HPDE6-E6E7 (cell line): ENCODE measurements around the gene PPAN.

Experiments
- DNase-seq: peaks from one replicate; pipeline ENCODE4 v3.0.0; 2011; ENCODE audit warnings: missing footprints; ENCODE audit errors: extremely low spot score

PPAN gene

DNA sequence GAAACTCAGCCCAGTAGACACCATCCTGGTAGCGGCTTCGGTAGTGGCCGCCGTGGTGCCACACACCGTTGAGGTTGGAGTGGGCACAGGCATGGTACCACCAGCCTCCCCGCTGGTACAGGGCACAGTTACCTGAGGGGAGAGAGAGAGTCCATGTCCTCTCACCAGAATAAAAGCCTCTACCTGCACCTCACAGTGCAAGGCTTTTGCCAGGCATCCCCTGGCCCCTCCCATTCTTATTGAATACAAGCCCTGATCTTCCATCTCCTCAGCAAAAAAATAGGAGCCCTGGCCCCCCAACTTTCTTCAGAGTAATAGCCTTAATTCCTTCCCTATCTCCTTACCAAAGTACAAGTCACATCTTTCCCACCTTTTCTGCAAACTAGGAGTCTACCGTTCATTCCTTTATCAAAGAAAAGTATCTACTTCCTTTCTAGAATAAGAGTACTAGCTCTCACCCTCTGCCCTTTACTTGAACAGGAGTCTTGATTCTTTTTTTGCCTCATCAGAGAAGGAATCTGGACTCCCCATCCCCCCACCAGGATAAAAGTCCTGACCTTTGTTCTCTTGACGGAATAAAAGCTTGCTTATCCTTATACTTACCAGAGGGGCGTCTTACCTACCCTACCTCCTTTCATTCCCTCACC lies 13.4 kb upstream of the PPAN start:
- no peak for DNase-seq

DNA sequence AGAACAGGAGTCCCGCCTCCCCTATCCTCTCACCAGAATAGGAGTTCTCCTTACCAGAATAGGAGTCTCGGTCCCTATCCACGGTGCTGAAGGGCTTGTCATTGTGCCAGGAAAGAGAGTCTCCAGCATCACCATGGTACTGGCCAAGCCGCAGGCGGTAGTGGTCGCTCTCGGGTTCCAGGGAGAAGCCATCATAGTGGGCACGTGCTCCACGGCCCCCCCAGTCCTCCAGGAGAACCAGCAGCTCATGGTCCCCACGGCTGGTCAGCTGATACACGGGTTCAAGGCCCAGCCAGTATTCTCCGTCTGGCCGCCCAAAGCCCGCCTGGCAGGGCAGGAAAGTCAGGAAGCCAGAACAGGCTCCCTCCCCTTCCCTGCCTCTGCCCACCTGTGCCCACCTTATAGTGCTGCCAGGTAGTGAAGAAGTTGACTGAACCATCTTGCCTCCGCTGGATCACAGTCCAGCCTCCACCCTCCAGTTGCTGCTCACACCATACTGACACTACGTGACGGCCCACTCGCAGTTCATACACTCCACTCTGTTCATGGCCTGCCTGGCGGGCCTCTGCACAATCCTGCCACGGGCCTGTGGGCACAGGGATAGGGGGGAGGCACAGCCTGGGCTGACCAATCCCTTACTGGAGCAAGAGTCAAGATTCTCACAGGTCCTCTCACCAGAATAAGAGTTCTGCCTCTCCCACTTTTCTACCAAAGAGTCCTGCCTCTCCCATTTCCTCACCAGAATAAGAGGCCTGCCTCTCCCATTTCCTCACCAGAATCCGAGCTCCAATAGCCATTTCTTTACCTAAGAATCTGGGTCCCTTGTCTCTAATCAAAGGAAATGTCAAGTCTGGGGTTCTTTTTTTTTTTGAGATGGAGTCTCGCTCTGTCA lies 12.6 kb upstream of the PPAN start:
- no peak for DNase-seq

DNA sequence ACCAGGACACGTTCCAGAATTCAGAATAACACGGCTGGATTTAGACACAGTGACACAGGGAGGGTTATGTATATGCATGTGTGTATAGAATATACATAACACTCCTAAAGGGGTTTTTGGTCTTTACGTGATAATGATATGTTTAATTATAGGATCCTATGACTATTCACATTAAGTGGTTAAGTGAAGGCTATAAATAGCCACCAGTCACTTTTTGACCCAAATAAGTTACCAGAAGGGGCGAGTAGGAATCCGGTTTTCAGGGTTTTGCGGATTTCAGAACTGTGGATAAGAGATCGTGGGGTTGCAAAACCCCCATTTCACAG lies 10.6 kb upstream of the PPAN start:
- DNase-seq: no peak

DNA sequence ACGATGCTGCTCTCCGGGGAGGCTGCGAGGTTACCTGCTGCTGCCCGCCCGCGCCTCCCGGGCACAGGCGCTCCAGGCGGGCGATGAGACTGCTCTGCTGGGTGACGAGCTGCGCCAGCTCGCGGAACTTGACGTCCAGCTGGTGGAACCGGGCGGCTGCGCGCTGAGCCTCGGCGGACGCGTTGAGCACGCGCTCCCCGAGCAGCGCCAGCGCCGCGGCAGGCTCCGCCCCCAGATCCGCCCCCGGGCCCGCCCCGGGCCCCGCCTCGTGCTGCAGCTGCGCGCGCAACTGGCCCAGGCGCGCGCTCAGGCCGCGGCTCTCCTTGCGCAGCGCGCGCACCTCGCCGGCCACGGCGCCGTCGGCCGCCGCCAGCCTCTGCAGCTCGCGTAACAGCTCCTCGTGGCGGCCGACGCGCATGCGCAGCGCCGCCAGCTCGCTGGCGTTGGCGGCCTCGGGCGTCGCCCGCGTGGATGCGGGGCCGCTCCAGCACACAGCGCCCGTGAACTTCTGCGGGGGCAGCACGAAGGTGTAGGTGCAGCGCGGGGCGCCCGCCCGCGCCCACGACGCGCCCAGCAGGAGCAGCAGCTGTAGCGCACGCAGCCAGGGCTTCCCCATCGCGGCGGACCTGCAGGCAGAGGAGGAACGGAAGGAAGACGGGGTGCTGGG lies 10.1 kb upstream of the PPAN start:
- peak; percentile 92 for DNase-seq

DNA sequence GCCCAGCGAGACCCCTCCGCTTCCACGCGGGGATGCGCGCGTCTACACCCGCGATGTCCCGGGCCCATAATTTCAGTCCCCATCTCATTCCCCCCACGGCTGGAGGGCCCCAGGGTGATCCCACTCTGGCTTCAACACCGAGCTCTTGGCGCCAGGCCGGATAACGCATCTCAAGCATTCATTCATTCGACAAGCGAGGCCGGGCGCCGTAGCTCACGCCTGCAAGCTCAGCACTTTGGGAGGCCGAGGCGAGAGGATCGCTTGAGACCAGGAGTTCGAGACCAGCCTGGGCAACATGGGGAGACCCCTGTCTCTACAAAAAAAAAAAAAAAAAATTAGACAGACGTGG lies 9.6 kb upstream of the PPAN start:
- DNase-seq: no peak

DNA sequence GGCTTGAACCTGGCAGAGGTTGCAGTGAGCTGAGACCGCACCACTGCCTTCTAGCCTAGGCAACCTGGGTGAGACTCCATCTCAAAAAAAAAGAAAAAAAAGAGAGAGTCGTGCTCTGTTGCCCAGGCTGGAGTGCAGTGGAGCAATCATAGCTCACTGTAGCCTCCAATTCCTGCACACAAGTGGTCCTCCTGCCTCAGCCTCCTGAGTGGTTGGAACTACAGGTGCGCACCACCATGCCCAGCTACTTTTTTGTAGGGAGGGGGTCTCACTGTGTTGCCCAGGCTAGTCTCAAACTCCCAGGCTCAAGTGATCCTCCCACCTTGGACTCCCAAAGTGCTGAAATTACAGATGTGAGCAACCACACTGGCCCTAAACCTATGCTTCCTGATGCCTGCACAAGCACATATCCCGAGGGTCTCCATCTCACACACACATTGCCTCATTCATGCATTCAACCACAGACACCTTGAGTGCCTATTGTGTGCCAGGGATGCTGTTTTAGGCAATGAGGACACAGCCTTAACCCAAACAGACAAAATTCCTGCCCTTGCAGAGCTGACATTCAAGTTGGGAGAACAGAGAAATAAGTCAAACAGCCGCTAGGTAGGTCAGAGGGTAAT lies 5.9 kb upstream of the PPAN start:
- DNase-seq: no peak

DNA sequence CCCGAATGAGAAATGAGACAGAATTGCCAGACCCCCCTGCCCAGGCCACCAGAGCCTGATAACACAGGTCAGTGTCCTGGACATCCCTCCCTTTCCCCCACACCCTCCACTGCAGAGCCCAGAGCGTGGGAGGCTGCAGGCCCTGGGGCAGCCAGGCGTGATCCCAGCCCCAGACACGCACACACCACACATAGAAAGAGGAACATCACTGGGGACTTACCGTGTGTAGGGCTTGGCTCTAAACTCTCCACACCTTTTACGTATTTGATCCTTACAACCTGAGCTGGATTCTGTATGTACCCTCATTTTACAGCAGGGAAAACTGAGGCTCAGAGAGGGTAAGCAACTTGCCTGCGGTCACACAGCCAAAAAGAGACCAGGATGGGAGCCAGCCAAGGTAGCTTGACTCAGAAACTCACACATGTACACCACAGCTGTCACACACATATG lies 3.4 kb upstream of the PPAN start:
- DNase-seq: no peak

DNA sequence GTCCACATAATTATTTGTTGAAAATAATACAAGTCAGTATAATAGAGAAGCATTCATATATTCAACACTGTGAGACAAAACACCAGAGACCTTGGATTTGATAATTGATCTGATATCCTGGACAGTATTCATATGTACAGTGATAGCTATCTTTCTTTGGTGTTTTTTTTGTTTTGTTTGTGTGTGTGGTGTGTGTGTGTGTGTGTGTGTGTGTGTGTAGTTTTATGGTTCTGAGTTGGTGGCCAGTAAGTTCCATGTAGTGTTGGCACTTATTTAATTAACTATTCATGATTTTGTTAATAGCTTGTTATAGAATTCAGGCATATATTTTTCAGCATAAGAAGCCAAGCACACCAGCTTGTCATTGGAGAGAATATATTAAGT lies 2.0 kb upstream of the PPAN start:
- no peak for DNase-seq

DNA sequence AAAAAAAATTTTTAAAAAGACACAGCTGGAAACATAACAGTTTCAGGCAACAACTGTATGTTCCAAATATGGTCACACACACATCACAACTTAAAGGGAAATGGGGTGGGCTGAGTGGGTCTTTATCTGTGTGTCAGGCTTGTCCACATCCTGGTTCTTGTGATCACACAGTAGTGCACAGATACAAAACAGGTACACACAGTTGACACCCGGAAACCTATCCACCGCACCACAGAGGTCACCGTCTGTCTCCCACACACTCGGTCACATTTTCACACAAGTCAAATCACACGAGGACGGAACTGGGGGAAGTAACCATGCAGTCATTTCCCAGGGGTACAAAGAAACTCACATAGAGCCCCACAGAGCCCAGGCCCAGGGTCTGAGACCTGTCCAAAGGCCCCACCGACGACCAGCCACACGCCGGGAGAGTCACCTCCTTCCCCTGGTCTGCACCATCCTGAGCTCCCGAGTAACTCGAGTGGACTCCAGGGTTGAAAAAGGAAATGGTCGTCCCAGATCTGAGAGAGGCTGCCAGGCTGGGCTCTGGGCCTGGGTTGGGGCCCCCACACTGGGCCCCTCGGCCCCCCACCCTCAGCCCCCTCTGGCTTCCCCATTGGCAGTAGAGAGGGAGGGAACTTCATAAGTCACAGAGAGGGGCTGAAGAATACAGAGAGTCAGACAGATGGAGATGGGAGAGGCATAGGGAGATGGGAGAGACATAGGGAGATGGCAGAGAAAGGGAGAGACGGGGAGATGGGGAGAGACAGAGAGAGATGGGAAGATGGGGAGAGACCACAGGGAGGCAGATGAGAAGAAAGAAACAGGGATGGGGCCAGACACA lies 1.3 kb upstream of the PPAN start:
- DNase-seq: no peak

DNA sequence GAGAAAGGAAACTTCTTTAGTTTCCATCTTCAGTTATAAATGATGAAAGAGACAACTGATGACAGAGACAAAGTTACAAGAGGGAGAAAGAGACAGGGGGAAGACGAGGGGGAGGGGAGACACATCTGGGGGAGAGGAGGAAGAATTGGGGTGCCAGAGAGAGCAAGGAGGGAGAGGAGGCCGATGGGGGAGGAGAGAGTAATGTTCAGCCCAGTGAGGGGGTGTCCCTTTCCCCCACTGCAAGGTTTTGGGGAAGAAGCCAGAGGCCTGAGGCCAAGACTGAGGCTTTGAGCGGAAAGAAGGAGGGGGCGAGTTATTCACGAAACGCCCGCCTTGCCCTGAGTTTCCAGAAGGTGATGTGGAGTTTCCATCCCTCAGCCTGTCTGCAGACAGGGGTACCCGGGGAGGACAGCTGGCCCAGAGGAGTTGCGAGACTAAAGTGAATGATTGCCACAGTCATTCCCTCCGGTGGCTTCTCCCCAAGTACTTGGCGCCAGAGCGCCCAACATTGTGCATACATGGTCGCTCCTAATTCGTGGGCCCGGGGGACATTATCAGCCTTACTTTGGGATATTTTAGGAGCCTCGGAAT lies 558 bp upstream of the PPAN start:
- no peak for DNase-seq

DNA sequence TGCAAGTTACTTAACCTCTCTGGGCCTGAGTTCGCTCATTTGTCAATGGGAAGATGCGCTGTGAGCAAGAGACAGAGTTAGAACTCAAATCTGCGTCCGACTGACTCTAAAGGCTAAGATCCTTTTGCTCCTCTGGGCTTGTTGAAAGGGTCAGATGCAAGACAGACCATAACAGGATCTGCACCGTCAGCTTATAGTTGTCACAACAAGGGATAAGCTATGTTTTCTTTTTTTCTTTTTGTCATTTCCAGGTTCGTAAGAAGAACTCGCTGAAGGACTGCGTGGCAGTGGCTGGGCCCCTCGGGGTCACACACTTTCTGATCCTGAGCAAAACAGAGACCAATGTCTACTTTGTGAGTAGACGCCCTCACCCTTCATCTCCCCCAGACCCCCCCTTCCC lies 1.1 kb downstream of the PPAN start:
- no peak for DNase-seq

DNA sequence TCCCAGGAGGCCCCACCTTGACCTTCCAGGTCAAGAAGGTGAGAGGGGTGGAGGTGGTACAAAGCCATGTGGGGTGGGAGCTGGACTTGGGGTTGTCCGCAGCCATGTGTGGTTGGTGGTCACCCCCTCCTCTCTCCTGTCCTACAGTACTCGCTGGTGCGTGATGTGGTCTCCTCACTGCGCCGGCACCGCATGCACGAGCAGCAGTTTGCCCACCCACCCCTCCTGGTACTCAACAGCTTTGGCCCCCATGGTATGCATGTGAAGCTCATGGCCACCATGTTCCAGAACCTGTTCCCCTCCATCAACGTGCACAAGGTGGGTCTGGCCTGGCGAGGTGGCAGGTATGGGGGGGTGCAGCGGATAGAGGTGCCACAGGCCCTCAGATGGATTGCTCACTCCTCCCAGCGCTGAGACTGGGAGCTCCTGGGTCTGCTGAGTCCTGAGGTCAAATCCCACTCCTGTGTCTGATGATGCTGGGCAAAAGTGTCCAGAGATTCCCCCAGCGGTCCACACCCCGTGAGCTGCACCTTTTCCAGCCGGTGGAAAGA lies 1.7 kb downstream of the PPAN start:
- DNase-seq: no peak

DNA sequence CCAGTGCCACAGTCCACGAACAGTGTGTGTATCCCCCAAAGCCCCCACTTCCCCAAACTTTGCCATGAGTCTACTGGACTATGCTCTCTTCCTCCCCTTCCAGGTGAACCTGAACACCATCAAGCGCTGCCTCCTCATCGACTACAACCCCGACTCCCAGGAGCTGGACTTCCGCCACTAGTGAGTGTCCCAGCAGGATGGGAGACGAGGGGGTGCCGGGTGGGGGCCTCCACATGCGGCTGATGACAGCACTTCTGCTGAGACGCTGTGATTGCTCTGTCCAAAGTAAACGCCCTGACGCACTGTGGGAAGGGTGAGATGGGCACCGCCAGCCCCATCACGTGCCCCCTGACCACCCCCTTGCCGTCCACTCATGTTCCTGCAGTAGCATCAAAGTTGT lies 3.4 kb downstream of the PPAN start:
- DNase-seq: no peak

DNA sequence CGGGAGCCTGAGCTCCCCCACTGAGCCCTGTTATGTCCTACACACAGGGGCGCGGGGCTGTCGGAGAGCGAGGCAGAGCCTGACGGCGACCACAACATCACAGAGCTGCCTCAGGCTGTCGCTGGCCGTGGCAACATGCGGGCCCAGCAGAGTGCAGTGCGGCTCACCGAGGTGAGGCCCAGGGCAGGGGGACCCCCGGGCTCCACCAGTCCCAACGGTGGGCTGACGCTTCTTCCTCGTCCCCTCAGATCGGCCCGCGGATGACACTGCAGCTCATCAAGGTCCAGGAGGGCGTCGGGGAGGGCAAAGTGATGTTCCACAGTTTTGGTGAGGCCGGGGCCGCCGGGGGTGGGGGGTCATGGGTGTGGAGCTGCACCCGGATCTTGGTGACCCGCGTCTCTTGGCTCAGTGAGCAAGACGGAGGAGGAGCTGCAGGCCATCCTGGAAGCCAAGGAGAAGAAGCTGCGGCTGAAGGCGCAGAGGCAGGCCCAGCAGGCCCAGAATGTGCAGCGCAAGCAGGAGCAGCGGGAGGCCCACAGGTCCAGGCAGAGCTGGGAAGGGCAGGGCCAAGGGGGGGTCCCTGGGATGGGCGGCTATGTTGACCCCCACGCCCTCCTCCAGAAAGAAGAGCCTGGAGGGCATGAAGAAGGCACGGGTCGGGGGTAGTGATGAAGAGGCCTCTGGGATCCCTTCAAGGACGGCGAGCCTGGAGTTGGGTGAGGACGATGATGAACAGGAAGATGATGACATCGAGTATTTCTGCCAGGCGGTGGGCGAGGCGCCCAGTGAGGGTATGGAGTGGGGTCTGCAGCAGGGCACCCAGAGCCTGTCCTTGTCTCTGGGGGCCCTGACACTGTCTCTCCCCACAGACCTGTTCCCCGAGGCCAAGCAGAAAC lies 4.2 kb downstream of the PPAN start:
- DNase-seq: no peak

DNA sequence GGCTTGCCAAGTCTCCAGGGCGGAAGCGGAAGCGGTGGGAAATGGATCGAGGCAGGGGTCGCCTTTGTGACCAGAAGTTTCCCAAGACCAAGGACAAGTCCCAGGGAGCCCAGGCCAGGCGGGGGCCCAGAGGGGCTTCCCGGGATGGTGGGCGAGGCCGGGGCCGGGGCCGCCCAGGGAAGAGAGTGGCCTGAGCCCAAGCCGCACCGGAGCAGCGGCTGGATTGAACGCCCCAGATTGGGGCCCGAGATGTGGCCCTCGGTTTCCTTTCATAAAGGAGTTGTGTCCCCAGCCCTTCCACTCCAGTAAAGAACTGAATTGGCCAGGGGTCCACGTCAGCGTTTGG lies 4.8 kb downstream of the PPAN start:
- DNase-seq: no peak

DNA sequence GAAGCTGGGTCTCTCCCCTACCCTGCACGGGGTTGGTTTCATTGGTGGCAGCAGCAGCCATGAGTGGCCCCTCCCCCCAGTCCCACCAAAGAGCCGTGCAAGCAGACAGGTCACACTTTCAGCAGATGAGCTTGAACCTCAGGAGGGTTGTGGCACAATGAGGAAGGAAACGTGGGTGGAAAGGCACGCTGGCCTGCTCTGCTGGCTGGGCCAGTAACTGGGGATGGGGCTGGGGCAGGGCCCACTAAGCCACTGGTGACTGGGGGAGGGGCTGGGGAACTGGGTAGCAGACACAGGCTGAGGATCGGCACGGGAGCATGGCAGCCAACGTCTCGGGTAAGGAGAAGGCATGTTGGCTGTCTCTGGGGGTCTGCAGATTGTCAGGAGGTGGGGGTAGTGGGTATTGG lies 5.2 kb downstream of the PPAN start, which contains the start of gene P2RY11:
Gene P2RY11, plus strand, starts transcription at position 289 of the 407 bp plus-strand sequence. Its CDS starts 29 bp downstream, at position 318.
- no peak for DNase-seq

DNA sequence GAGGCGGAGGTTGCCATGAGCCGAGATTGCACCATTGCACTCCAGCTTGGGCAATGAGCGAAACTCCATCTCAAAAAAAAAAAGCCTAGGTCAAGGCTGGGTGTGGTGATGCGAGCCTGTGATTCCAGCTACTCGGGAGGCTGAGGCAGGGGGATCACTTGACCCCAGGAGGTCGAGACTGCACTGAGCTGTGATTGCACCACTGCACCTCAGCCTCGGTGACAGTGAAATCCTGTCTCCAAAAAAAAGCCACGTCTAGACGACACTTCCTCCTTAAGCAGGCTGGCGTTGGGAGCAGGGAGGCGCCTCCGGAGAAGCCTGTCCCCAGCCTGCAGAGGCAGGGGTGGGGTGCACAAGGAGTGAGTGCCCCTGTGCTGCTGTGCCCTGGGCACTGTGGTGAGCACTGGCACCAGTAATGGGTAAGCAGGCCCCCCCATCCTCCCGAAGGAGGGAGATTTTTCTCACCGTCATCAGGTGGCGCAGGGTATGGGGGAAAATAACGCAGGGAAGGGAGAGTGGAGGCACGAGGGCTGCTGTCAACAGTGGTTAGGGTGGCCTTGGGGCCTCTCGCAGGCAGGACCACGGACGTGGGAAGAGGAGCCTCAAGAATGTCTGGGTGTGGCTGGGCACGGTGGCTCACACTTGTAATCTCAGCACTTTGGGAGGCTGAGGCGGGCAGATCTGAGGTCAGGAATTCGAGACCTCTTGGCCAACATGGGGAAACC lies 6.0 kb downstream of the PPAN start:
- no peak for DNase-seq

DNA sequence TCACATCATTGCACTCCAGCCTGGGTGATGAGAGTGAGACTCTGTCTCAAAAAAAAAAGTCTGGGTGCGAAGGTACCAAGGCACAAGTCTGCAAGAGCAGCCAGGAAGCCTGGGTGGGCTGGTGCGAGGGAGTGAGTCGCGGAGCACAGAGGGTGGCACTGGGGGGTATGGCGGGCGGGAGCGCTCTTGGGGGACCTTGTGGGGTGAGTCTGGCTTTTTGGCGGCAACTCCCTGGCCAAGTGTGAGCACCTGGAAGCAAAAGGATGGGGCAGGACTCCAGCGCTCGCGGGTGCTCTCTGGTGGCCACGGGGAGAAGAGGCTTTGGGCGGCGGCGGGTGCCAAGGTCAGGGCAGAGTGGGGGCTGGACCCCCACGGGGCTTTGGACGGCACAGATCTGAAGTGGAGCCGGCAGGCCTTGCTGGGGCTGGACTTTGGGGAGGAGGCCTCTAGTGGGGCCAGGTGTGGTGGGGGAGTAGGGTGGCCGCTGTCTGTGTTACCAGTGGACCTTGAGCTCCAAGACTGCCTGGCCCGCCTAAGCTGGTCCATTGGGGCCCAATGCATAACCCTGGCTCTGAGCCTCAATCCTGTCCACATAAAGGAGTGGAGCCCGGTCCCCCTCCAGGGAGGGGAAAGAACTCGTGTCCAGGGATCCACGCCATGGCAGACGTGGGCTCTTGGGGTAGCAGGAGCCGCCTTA lies 6.9 kb downstream of the PPAN start:
- no peak for DNase-seq

DNA sequence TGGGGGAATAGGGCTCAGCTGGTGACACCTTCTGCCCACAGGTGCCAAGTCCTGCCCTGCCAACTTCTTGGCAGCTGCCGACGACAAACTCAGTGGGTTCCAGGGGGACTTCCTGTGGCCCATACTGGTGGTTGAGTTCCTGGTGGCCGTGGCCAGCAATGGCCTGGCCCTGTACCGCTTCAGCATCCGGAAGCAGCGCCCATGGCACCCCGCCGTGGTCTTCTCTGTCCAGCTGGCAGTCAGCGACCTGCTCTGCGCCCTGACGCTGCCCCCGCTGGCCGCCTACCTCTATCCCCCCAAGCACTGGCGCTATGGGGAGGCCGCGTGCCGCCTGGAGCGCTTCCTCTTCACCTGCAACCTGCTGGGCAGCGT lies 7.4 kb downstream of the PPAN start:
- DNase-seq: no peak
